NB4 (cell line): ENCODE measurements around the gene ZNF892.

Experiments used
- MYC ChIP-seq: IDR thresholded peaks from 2 replicates; pipeline ENCODE4 v1.6.1; 2011; ENCODE audit warnings: low read depth, low read length
- POLR2A ChIP-seq: IDR thresholded peaks from 2 replicates; pipeline ENCODE4 v1.6.1; 2011; ENCODE audit warnings: mild to moderate bottlenecking; ENCODE audit not compliant: insufficient read length; ENCODE audit errors: extremely low read depth
- TF ChIP-seq, protein P1 (sequence below): IDR thresholded peaks from one replicate; pipeline ENCODE4 v1.5.1; 2012; ENCODE audit warnings: low read depth, low read length

DNA sequence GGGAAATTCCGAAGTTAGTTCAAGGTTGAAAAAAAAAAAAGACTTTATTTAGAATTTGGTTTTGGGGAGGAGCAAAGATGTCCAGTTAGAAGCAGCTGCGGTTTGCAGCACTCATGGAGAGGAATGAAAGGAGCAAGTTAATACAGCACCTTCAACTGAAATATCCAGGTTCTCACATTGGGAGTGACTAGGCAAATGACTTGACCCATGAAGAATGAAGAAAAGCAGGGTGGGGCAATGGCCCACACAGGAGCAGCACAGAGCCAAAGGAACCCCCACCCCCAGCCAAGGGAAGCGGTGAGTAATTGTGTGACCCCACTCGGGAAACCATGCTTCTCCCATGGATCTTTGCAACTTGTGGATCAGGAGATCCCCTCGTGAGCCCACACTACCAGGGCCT, 32.8 kb downstream of the ZNF892 start:
- TF ChIP-seq POLR2A (no peak), MYC (no peak)
- TF ChIP-seq, protein P1, sequence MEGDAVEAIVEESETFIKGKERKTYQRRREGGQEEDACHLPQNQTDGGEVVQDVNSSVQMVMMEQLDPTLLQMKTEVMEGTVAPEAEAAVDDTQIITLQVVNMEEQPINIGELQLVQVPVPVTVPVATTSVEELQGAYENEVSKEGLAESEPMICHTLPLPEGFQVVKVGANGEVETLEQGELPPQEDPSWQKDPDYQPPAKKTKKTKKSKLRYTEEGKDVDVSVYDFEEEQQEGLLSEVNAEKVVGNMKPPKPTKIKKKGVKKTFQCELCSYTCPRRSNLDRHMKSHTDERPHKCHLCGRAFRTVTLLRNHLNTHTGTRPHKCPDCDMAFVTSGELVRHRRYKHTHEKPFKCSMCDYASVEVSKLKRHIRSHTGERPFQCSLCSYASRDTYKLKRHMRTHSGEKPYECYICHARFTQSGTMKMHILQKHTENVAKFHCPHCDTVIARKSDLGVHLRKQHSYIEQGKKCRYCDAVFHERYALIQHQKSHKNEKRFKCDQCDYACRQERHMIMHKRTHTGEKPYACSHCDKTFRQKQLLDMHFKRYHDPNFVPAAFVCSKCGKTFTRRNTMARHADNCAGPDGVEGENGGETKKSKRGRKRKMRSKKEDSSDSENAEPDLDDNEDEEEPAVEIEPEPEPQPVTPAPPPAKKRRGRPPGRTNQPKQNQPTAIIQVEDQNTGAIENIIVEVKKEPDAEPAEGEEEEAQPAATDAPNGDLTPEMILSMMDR: no peak
